Chondrocyte (in vitro differentiated cells): ENCODE data around the gene IL6. TPM values are rescaled to one million over a fixed set of nuclear protein-coding genes. Genes with fewer than 3 reads are reported as not detected.

Experiments
- DNase-seq: peaks from one replicate; pipeline ENCODE4 v3.0.0; 2021; ENCODE audit warnings: mixed read lengths, low spot score
- H3K27ac Mint-ChIP-seq: one replicate; pipeline ENCODE4 v1.8.0; 2021; ENCODE audit warnings: mild to moderate bottlenecking, moderate library complexity, mixed read lengths; ENCODE audit not compliant: unreplicated experiment
- H3K27me3 Mint-ChIP-seq: 2 replicates; pipeline ENCODE4 v1.8.0; 2021; ENCODE audit warnings: low read depth, mixed read lengths
- H3K36me3 Mint-ChIP-seq: 2 replicates; pipeline ENCODE4 v1.8.0; 2021; ENCODE audit warnings: low read depth, mixed read lengths
- H3K4me1 Mint-ChIP-seq: 2 replicates; pipeline ENCODE4 v1.8.0; 2021; ENCODE audit warnings: low read depth, mild to moderate bottlenecking, mixed read lengths
- H3K4me3 Mint-ChIP-seq: one replicate; pipeline ENCODE4 v1.8.0; 2021; ENCODE audit warnings: mild to moderate bottlenecking, moderate library complexity, mixed read lengths; ENCODE audit not compliant: unreplicated experiment
- H3K9me3 Mint-ChIP-seq: 2 replicates; pipeline ENCODE4 v1.8.0; 2021; ENCODE audit warnings: low read depth, mixed read lengths
- CTCF ChIP-seq: fragments of 200-600 bp; sonication (generic); IDR thresholded peaks from 2 replicates; pipeline ENCODE4 v1.5.0; 2021; ENCODE audit warnings: antibody characterized with exemption, mild to moderate bottlenecking, moderate library complexity
- total RNA-seq: library from RNA; stranded (reverse); gene quantifications from 3 replicates; pipeline ENCODE4 v1.2.1, GENCODE V29; 2021

IL6 gene
- total RNA-seq, 1 donor from 2014 or later, result 0.45 TPM

DNA sequence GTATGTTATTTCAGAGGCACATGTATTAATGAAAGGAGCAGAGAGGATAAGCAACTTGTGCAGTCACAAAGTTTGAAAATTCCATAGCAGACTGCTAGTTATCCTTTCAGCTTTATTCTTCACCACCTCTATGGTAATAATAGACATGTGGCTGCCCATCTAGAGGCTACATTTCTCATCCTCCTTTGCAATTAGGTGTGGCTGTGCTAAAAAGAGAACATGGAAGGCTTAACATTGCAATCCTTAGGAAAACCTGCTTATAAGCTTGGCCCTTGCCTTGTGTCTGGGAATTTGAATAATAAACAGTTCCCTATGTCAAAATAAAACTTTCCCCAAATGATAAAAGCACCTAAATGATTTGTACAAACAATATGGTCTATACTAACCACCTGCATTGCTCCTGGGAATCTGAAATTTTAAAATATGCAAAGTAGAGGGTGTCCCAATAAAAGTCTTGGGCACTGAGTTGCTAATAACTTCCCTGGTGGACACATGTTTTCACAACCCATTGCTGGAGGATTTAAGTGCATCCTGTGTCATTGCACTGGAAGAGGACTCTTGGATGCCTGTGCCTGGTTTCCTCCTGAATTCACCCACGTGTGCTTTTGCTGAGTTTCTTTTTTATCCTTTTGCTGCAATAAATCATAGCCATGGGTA, 30.5 kb downstream of the IL6 start:
- peaks cover 5% of the 10 kb centered on the region for H3K36me3 Mint-ChIP-seq
- no peaks in the 10 kb centered on the region for H3K27me3 Mint-ChIP-seq
- TF ChIP-seq CTCF, result no peak
- H3K27ac Mint-ChIP-seq, result no peak overlapping the region
- H3K4me3 Mint-ChIP-seq, result no peak overlapping the region
- peaks cover 36% of the 10 kb centered on the region for H3K9me3 Mint-ChIP-seq
- H3K4me1 Mint-ChIP-seq, result no peaks in the 10 kb centered on the region
- no peak for DNase-seq

DNA sequence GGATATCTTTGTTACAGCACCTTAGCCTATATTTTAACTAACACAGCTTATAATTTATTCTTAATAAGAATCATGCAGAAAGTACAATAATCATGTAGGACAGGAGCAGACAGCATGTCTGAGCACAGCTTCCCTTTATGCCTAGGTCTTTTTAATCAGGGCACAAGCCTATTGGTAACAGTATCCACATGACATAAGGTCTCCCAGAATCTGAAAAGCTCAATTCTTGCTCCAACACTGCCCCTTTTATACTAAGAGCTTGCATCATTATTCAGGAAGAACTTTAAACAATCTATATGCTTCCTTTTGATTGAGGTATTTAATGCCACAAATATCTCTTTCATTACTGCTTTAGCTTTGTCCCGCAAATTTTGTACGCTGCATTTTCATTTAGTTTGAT, 31.6 kb downstream of the IL6 start:
- no peak for TF ChIP-seq CTCF
- Mint-ChIP-seq H3K36me3 (peaks cover 5% of the 10 kb centered on the region), H3K27me3 (no peaks in the 10 kb centered on the region), H3K4me1 (no peaks in the 10 kb centered on the region), H3K27ac (no peak overlapping the region), H3K4me3 (no peak overlapping the region), H3K9me3 (peaks cover 30% of the 10 kb centered on the region)
- DNase-seq, result no peak

GRCh38 chr7:22759721-22760120, 32.7 kb downstream of the IL6 start:
- Mint-ChIP-seq H3K27ac (no peak overlapping the region), H3K36me3 (peaks cover under 1% of the 10 kb centered on the region), H3K9me3 (peaks cover 30% of the 10 kb centered on the region), H3K4me3 (no peak overlapping the region), H3K27me3 (no peaks in the 10 kb centered on the region), H3K4me1 (no peaks in the 10 kb centered on the region)
- TF ChIP-seq CTCF, result no peak
- no peak for DNase-seq

DNA sequence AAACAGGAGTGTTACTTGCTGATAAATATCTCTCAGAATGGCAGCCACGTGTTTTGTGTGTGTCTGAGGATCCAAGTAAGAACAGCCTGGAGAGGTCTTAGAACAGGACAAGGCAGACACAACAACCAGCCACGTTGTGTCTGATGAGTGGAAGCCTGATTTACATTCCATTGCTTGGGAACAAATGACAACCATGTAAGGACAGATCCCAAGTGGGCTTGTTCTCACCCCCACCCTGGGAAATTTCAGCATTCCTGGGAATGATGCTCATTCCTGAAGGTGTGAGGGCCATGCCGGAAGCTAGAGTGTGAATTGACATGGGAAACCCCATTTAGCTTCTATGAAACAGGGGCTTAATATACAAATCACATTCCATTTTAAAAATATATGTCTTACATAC, 35.9 kb downstream of the IL6 start:
- no peak overlapping the region for H3K27ac Mint-ChIP-seq

DNA sequence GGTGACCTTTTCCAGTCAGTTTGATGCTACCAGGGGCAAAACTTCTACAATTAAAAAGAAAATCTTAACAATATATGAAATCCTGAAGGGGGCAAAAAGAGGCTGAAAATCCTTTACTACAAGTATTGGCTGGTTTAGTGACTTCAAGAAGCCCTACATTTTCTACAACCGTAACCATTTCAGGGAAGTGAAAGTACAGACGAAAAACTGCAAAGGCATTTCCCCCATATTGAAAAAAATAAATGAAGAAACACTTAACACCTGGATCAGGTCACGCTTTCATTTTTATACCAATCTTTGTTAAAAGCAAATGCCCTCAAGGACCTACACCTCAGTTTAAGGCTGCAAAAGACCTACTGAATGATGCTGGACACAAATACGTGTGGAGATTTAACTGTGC, 38.6 kb downstream of the IL6 start:
- Mint-ChIP-seq H3K4me3 (no peak overlapping the region), H3K4me1 (no peaks in the 10 kb centered on the region), H3K27ac (no peak overlapping the region), H3K36me3 (no peaks in the 10 kb centered on the region), H3K27me3 (no peaks in the 10 kb centered on the region), H3K9me3 (peaks cover 14% of the 10 kb centered on the region)
- no peak for DNase-seq
- no peak for TF ChIP-seq CTCF

More for the DNA sequence above, 35.9 kb downstream of the IL6 start:
- no peak for TF ChIP-seq CTCF
- H3K27me3 Mint-ChIP-seq, result no peaks in the 10 kb centered on the region
- DNase-seq, result no peak
- H3K36me3 Mint-ChIP-seq, result no peaks in the 10 kb centered on the region
- H3K4me3 Mint-ChIP-seq, result no peak overlapping the region
- H3K9me3 Mint-ChIP-seq, result peaks cover 26% of the 10 kb centered on the region
- no peaks in the 10 kb centered on the region for H3K4me1 Mint-ChIP-seq
